Uterus (tissue), 2 donors: ENCODE results near the gene TAPT1.

ENCODE experiments used
- CTCF ChIP-seq, 4 experiments: fragments of 200-600 bp in 2 of 4; fragments of 450-650 bp in 2 of 4; sonication (generic) in 2 of 4; IDR thresholded peaks; one replicate each; pipeline ENCODE4 v1.5.1; 2016 to 2019; ENCODE audit warnings: antibody characterized with exemption in 4 of 4, mild to moderate bottlenecking in 2 of 4, moderate library complexity in 1 of 4
- POLR2A ChIP-seq, 2 donors: fragments of 450-650 bp; IDR thresholded peaks; one replicate each; pipeline ENCODE4 v1.6.1; 2016; ENCODE audit warnings: antibody characterized with exemption in 2 of 2, mild to moderate bottlenecking in 1 of 2, moderate library complexity in 1 of 2

- TF ChIP-seq CTCF (IDR thresholded peaks at IDR 0.05) (no peak), POLR2A (IDR thresholded peaks at IDR 0.05) (no peak)
Observed at GRCh38 chr4:16269240-16269639, 43.0 kb upstream of the TAPT1 start.
